Nephron (organoid): ENCODE measurements around the gene MT1F.

Source experiments
- H3K27ac Mint-ChIP-seq, 3 experiments: 2 replicates each; pipeline ENCODE4 v1.8.0; 2020; ENCODE audit warnings: mixed read lengths in 3 of 3, mild to moderate bottlenecking in 2 of 3, moderate library complexity in 1 of 3
- H3K27me3 Mint-ChIP-seq: 2 replicates; pipeline ENCODE4 v1.8.0; 2021; ENCODE audit warnings: low read depth, mild to moderate bottlenecking, moderate library complexity, mixed read lengths
- H3K36me3 Mint-ChIP-seq: 2 replicates; pipeline ENCODE4 v1.8.0; 2020; ENCODE audit warnings: low read depth, mixed read lengths
- H3K4me1 Mint-ChIP-seq: 2 replicates; pipeline ENCODE4 v1.8.0; 2020; ENCODE audit warnings: mixed read lengths
- H3K4me3 Mint-ChIP-seq, 3 experiments: 2 replicates each; pipeline ENCODE4 v1.8.0; 2020; ENCODE audit warnings: mild to moderate bottlenecking in 3 of 3, mixed read lengths in 3 of 3, moderate library complexity in 2 of 3
- H3K9me3 Mint-ChIP-seq: 2 replicates; pipeline ENCODE4 v1.8.0; 2020; ENCODE audit warnings: mixed read lengths
- TF ChIP-seq, protein P1 (sequence below), 3 experiments: fragments of 200-600 bp; sonication (generic); IDR thresholded peaks; one replicate each; pipeline ENCODE4 v1.5.0; 2021; ENCODE audit warnings: antibody characterized with exemption in 3 of 3; ENCODE audit not compliant: unreplicated experiment in 3 of 3

Gene MT1F

GRCh38 chr16:56695246-56695645, 37.5 kb downstream of the MT1F start:
- TF ChIP-seq, protein P1, sequence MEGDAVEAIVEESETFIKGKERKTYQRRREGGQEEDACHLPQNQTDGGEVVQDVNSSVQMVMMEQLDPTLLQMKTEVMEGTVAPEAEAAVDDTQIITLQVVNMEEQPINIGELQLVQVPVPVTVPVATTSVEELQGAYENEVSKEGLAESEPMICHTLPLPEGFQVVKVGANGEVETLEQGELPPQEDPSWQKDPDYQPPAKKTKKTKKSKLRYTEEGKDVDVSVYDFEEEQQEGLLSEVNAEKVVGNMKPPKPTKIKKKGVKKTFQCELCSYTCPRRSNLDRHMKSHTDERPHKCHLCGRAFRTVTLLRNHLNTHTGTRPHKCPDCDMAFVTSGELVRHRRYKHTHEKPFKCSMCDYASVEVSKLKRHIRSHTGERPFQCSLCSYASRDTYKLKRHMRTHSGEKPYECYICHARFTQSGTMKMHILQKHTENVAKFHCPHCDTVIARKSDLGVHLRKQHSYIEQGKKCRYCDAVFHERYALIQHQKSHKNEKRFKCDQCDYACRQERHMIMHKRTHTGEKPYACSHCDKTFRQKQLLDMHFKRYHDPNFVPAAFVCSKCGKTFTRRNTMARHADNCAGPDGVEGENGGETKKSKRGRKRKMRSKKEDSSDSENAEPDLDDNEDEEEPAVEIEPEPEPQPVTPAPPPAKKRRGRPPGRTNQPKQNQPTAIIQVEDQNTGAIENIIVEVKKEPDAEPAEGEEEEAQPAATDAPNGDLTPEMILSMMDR (IDR thresholded peaks at IDR 0.05; ENCODE audit: unreplicated experiment in 3 of 3): no peak
- Mint-ChIP-seq H3K4me1 (no peaks in the 10 kb centered on the region), H3K4me3 (no peak overlapping the region), H3K27ac (no peak overlapping the region), H3K27me3 (peaks cover 37% of the 10 kb centered on the region), H3K36me3 (no peaks in the 10 kb centered on the region), H3K9me3 (peaks cover 12% of the 10 kb centered on the region)

DNA sequence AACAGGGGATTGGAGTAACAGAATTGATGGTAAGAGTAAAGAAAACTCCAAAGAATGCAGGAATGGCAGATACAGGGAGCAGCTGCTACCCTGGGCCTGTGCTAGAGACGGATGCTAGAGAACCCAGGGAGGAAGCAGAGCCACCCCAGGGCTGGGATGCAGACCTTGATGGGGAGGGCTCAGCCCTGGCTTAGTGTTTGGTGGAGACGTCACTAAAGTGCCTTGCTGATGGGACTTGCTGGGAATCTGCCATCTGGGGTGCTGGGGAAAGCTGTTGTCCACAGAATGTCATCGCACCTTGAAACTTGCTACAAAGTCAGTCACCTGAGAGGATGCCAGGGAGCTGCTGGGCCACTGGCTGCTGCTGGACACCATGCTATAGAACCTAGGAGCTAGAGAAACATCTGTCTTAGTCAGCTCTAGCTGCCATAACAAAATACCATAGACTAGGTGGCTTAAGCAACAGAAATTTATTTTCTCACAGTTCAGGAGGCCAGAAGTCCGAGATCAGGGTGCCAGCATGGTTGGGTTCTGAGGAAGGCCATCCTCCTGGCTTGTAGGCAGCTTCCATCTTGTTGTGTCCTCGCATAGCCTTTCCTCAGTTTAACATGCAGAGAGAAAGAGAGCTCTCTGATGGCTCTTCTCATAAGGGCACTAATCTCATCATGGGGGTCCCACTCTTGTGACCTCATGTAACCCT, 39.8 kb downstream of the MT1F start:
- H3K4me1 Mint-ChIP-seq: no peaks in the 10 kb centered on the region
- no peak overlapping the region for H3K27ac Mint-ChIP-seq
- no peak overlapping the region for H3K4me3 Mint-ChIP-seq
- peaks cover 24% of the 10 kb centered on the region for H3K27me3 Mint-ChIP-seq
- H3K36me3 Mint-ChIP-seq: no peaks in the 10 kb centered on the region
- H3K9me3 Mint-ChIP-seq: peaks cover 7% of the 10 kb centered on the region
- TF ChIP-seq, protein P1 (IDR thresholded peaks at IDR 0.05; ENCODE audit: unreplicated experiment in 3 of 3): no peak

- Mint-ChIP-seq H3K4me1 (no peaks in the 10 kb centered on the region), H3K27me3 (peaks cover 24% of the 10 kb centered on the region), H3K36me3 (no peaks in the 10 kb centered on the region), H3K27ac (no peak overlapping the region), H3K4me3 (no peak overlapping the region), H3K9me3 (peaks cover 7% of the 10 kb centered on the region)
- TF ChIP-seq, protein P1 (IDR thresholded peaks at IDR 0.05; ENCODE audit: unreplicated experiment in 3 of 3): no peak
Observed at GRCh38 chr16:56700195-56700594, 42.4 kb downstream of the MT1F start.

GRCh38 chr16:56700631-56701030, 42.9 kb downstream of the MT1F start:
- Mint-ChIP-seq H3K9me3 (peaks cover 7% of the 10 kb centered on the region), H3K36me3 (no peaks in the 10 kb centered on the region), H3K4me3 (no peak overlapping the region), H3K27ac (no peak overlapping the region), H3K4me1 (no peaks in the 10 kb centered on the region), H3K27me3 (peaks cover 20% of the 10 kb centered on the region)
- TF ChIP-seq, protein P1 (IDR thresholded peaks at IDR 0.05; ENCODE audit: unreplicated experiment in 3 of 3): no peak

DNA sequence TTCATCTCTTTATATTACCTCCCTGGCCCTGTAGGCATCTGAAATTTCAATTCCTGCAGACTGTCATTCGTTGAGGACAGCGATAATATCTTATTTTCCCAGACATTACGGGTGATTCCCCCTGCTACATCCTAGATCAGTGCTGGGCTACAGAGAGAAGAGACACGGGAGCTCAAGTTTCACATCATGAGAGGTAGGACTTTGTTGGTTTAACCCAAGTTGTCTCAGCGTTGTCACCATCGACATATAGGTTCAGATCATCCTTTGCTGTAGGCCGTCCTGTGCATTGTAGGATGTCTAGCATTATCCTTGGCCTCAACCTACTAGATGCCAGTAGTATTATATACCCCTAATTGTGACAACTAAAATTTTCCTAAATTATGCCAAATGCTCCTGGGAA, 43.8 kb downstream of the MT1F start:
- TF ChIP-seq, protein P1 (IDR thresholded peaks at IDR 0.05; ENCODE audit: unreplicated experiment in 3 of 3): no peak
- H3K27me3 Mint-ChIP-seq: peaks cover 19% of the 10 kb centered on the region
- no peak overlapping the region for H3K4me3 Mint-ChIP-seq
- H3K9me3 Mint-ChIP-seq: peaks cover 7% of the 10 kb centered on the region
- H3K4me1 Mint-ChIP-seq: no peaks in the 10 kb centered on the region
- H3K27ac Mint-ChIP-seq: no peak overlapping the region
- no peaks in the 10 kb centered on the region for H3K36me3 Mint-ChIP-seq

DNA sequence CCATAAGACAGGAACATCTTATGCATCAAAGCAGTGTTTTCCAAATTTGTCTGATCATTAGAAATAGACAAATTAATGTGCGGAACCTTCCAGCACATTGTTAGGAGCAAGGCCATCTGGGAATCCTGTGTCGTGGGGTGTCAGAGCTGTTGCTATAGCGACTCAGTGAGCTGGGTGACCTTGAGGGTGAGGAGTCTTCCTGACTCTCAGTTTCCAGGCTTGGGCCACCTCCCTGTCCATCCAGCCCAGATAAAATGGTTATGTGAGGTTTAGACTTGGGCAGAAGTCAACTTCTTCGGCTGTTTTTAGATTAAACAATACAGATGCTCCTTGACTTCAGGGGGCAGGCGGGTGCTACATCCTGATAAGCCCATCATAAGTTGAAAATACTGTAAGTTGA, 45.1 kb downstream of the MT1F start:
- Mint-ChIP-seq H3K9me3 (peaks cover 2% of the 10 kb centered on the region), H3K36me3 (no peaks in the 10 kb centered on the region), H3K4me1 (no peaks in the 10 kb centered on the region), H3K4me3 (no peak overlapping the region), H3K27me3 (peaks cover 19% of the 10 kb centered on the region), H3K27ac (no peak overlapping the region)
- TF ChIP-seq, protein P1 (IDR thresholded peaks at IDR 0.05; ENCODE audit: unreplicated experiment in 3 of 3): no peak
